H9 (cell line): Measurements from ENCODE around the gene CCDC88C. TPM values are rescaled to one million over a fixed set of nuclear protein-coding genes. Genes with fewer than 3 reads are reported as not detected.

Experiments
- DNase-seq: peaks from one replicate; pipeline ENCODE4 v3.0.0-alpha.2; 2017
- H2AFZ ChIP-seq: one replicate; pipeline ENCODE4 v1.6.1; 2013; ENCODE audit warnings: mild to moderate bottlenecking, low read length, control low read depth, moderate library complexity
- H2AK5ac ChIP-seq: 2 replicates; pipeline ENCODE4 v1.6.1; 2013; ENCODE audit warnings: low read length, control low read depth, mixed read lengths; ENCODE audit not compliant: insufficient read length
- H2BK120ac ChIP-seq: one replicate; pipeline ENCODE4 v1.6.1; 2013; ENCODE audit warnings: low read depth, mild to moderate bottlenecking, low read length, control low read depth, inconsistent platforms; ENCODE audit not compliant: poor library complexity, severe bottlenecking
- H2BK12ac ChIP-seq: 2 replicates; pipeline ENCODE4 v1.6.1; 2013; ENCODE audit warnings: low read length, control low read depth, mixed read lengths, low read depth; ENCODE audit not compliant: insufficient read length
- H2BK15ac ChIP-seq: 2 replicates; pipeline ENCODE4 v1.6.1; 2013; ENCODE audit warnings: low read depth, low read length, control low read depth
- H2BK20ac ChIP-seq: one replicate; pipeline ENCODE4 v1.6.1; 2013; ENCODE audit warnings: low read depth, mild to moderate bottlenecking, low read length, control low read depth, inconsistent platforms; ENCODE audit not compliant: poor library complexity, severe bottlenecking
- H2BK5ac ChIP-seq: 2 replicates; pipeline ENCODE4 v1.6.1; 2013; ENCODE audit warnings: low read length, control low read depth, mixed read lengths; ENCODE audit not compliant: insufficient read length
- H3K14ac ChIP-seq: 2 replicates; pipeline ENCODE4 v1.6.1; 2013; ENCODE audit warnings: low read length, control low read depth; ENCODE audit not compliant: insufficient read depth
- H3K18ac ChIP-seq: 2 replicates; pipeline ENCODE4 v1.6.1; 2013; ENCODE audit warnings: low read depth, mild to moderate bottlenecking, mixed read lengths, low read length, control low read depth; ENCODE audit not compliant: insufficient read length
- H3K23ac ChIP-seq: 2 replicates; pipeline ENCODE4 v1.6.1; 2013; ENCODE audit warnings: low read length, control low read depth, mixed read lengths, low read depth; ENCODE audit not compliant: insufficient read length
- H3K23me2 ChIP-seq: 2 replicates; pipeline ENCODE4 v1.6.1; 2013; ENCODE audit warnings: low read depth, mild to moderate bottlenecking, mixed read lengths, low read length, control low read depth; ENCODE audit not compliant: insufficient read length, poor library complexity, severe bottlenecking
- H3K27ac ChIP-seq: 2 replicates; pipeline ENCODE4 v1.5.1; 2013; ENCODE audit warnings: low read length, control low read depth, mixed read lengths, low read depth; ENCODE audit not compliant: insufficient read length
- H3K27me3 ChIP-seq: 2 replicates; pipeline ENCODE4 v1.6.1; 2013; ENCODE audit warnings: low read length, control low read depth, inconsistent platforms; ENCODE audit not compliant: insufficient read depth
- H3K4ac ChIP-seq: 2 replicates; pipeline ENCODE4 v1.6.1; 2013; ENCODE audit warnings: low read depth, mild to moderate bottlenecking, control low read depth, inconsistent platforms, low read length, moderate library complexity
- H3K4me1 ChIP-seq: 2 replicates; pipeline ENCODE4 v1.6.1; 2013; ENCODE audit warnings: low read length, control low read depth, inconsistent platforms; ENCODE audit not compliant: insufficient read depth
- H3K4me2 ChIP-seq: 2 replicates; pipeline ENCODE4 v1.6.1; 2013; ENCODE audit warnings: low read length, control low read depth, mixed read lengths; ENCODE audit not compliant: insufficient read length, insufficient read depth
- H3K56ac ChIP-seq: 2 replicates; pipeline ENCODE4 v1.6.1; 2013; ENCODE audit warnings: low read depth, mild to moderate bottlenecking, mixed read lengths, low read length, control low read depth; ENCODE audit not compliant: insufficient read length
- H3K79me1 ChIP-seq: 2 replicates; pipeline ENCODE4 v1.6.1; 2013; ENCODE audit warnings: low read depth, mild to moderate bottlenecking, moderate library complexity, low read length, control low read depth, inconsistent platforms; ENCODE audit not compliant: insufficient read depth, poor library complexity, severe bottlenecking
- H3K79me2 ChIP-seq: 2 replicates; pipeline ENCODE4 v1.6.1; 2013; ENCODE audit warnings: low read length, control low read depth, inconsistent platforms; ENCODE audit not compliant: insufficient read depth
- H3K9ac ChIP-seq: 2 replicates; pipeline ENCODE4 v1.6.1; 2013; ENCODE audit warnings: low read length, control low read depth, mixed read lengths; ENCODE audit not compliant: insufficient read length; ENCODE audit errors: extremely low read depth
- H3K9me3 ChIP-seq: one replicate; pipeline ENCODE4 v1.6.1; 2013; ENCODE audit warnings: low read depth, low read length, inconsistent platforms; ENCODE audit not compliant: control insufficient read depth
- H3T11ph ChIP-seq: one replicate; pipeline ENCODE4 v1.6.1; 2013; ENCODE audit warnings: mild to moderate bottlenecking, low read length, control low read depth, inconsistent platforms
- H4K20me1 ChIP-seq: one replicate; pipeline ENCODE4 v1.6.1; 2013; ENCODE audit not compliant: control insufficient read depth, insufficient read length, insufficient read depth
- H4K5ac ChIP-seq: 2 replicates; pipeline ENCODE4 v1.6.1; 2013; ENCODE audit warnings: low read depth, mild to moderate bottlenecking, mixed read lengths, low read length, control low read depth; ENCODE audit not compliant: insufficient read length
- H4K8ac ChIP-seq: replicated peaks from 2 replicates; pipeline ENCODE4 v1.6.1; 2013; ENCODE audit warnings: low read length, control low read depth, mixed read lengths, low read depth; ENCODE audit not compliant: insufficient read length
- H4K91ac ChIP-seq: 2 replicates; pipeline ENCODE4 v1.6.1; 2013; ENCODE audit warnings: low read depth, mild to moderate bottlenecking, moderate library complexity, mixed read lengths, low read length, control low read depth; ENCODE audit not compliant: insufficient read length
- H3K27ac Mint-ChIP-seq, 3 experiments: 2 replicates in 2 of 3; 3 replicates in 1 of 3; pipeline ENCODE4 v1.8.0; 2020 to 2021; ENCODE audit warnings: mixed read lengths in 3 of 3, mild to moderate bottlenecking in 1 of 3, moderate library complexity in 1 of 3
- H3K27me3 Mint-ChIP-seq: 2 replicates; pipeline ENCODE4 v1.8.0; 2021; ENCODE audit warnings: low read depth, mild to moderate bottlenecking, moderate library complexity, mixed read lengths
- H3K36me3 Mint-ChIP-seq, 3 experiments: 2 replicates in 2 of 3; 3 replicates in 1 of 3; pipeline ENCODE4 v1.8.0; 2020 to 2021; ENCODE audit warnings: low read depth in 3 of 3, mixed read lengths in 3 of 3; ENCODE audit not compliant: insufficient read depth in 1 of 3
- H3K4me1 Mint-ChIP-seq, 2 experiments: 2 replicates each; pipeline ENCODE4 v1.8.0; 2020; ENCODE audit warnings: mixed read lengths in 2 of 2
- H3K4me3 Mint-ChIP-seq, 2 experiments: 2 replicates in 1 of 2; 3 replicates in 1 of 2; pipeline ENCODE4 v1.8.0; 2020 to 2021; ENCODE audit warnings: mild to moderate bottlenecking in 2 of 2, mixed read lengths in 2 of 2, moderate library complexity in 1 of 2
- H3K9me3 Mint-ChIP-seq, 2 experiments: 2 replicates in 1 of 2; 3 replicates in 1 of 2; pipeline ENCODE4 v1.8.0; 2020; ENCODE audit warnings: mild to moderate bottlenecking in 2 of 2, mixed read lengths in 2 of 2, moderate library complexity in 1 of 2
- WGBS: extraction: QIAGEN DNeasy Blood & Tissue Kit; methylation state at CpG from one replicate; pipeline ENCODE4 v1.1.7; 2013; ENCODE audit warnings: missing lambda C conversion rate, low lambda C conversion rate, mixed read lengths; ENCODE audit not compliant: insufficient read length; ENCODE audit errors: extremely low coverage; 5-methylcytosine and 5-hydroxymethylcytosine counted together
- total RNA-seq: library from RNA; stranded (reverse); gene quantifications from 2 replicates; pipeline ENCODE4 v1.2.1, GENCODE V29; 2021
- TF ChIP-seq, protein P1 (sequence below): fragments of 200-600 bp; sonication (generic); conservative IDR thresholded peaks from 3 replicates; pipeline ENCODE4 v1.8.0; 2021; ENCODE audit warnings: antibody characterized with exemption, mild to moderate bottlenecking

CCDC88C gene
- total RNA-seq, 1 experiment from 2014 or later = 52.4 TPM

- H2BK5ac ChIP-seq = no peak overlapping the region
- H3K4me1 ChIP-seq = no peaks in the 10 kb centered on the region
- H2BK120ac ChIP-seq = no peak overlapping the region
- no peak overlapping the region for H4K8ac ChIP-seq
- no peak overlapping the region for H3T11ph ChIP-seq
- H3K23me2 ChIP-seq = peaks cover 2% of the 10 kb centered on the region
- Mint-ChIP-seq H3K9me3 (no peaks in the 10 kb centered on the region), H3K4me3 (no peak overlapping the region), H3K27ac (no peak overlapping the region), H3K27me3 (no peaks in the 10 kb centered on the region), H3K36me3 (peaks cover 0 to 29% (median 12%) of the 10 kb centered on the region in 3 experiments; a peak in 6 of 7 replicates), H3K4me1 (peaks cover 10 to 18% of the 10 kb centered on the region in 2 experiments)
- no peak overlapping the region for H2AFZ ChIP-seq
- H4K91ac ChIP-seq = no peak overlapping the region
- no peak overlapping the region for H4K5ac ChIP-seq
- H3K79me2 ChIP-seq = no peaks in the 10 kb centered on the region
- no peak overlapping the region for H3K9ac ChIP-seq
- H2AK5ac ChIP-seq = no peak overlapping the region
- H3K27me3 ChIP-seq = no peaks in the 10 kb centered on the region
- no peak for DNase-seq
- no peak overlapping the region for H2BK15ac ChIP-seq
- H3K79me1 ChIP-seq = no peaks in the 10 kb centered on the region
- H3K18ac ChIP-seq = no peak overlapping the region
- WGBS = no CpG with 5 or more reads among the region's 17 CpGs
- no peak overlapping the region for H2BK12ac ChIP-seq
- TF ChIP-seq, protein P1, sequence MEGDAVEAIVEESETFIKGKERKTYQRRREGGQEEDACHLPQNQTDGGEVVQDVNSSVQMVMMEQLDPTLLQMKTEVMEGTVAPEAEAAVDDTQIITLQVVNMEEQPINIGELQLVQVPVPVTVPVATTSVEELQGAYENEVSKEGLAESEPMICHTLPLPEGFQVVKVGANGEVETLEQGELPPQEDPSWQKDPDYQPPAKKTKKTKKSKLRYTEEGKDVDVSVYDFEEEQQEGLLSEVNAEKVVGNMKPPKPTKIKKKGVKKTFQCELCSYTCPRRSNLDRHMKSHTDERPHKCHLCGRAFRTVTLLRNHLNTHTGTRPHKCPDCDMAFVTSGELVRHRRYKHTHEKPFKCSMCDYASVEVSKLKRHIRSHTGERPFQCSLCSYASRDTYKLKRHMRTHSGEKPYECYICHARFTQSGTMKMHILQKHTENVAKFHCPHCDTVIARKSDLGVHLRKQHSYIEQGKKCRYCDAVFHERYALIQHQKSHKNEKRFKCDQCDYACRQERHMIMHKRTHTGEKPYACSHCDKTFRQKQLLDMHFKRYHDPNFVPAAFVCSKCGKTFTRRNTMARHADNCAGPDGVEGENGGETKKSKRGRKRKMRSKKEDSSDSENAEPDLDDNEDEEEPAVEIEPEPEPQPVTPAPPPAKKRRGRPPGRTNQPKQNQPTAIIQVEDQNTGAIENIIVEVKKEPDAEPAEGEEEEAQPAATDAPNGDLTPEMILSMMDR = no peak
- no peak overlapping the region for H3K23ac ChIP-seq
- no peak overlapping the region for H3K14ac ChIP-seq
- H4K20me1 ChIP-seq = no peaks in the 10 kb centered on the region
- H3K27ac ChIP-seq = no peak overlapping the region
- no peaks in the 10 kb centered on the region for H3K9me3 ChIP-seq
- H3K4ac ChIP-seq = no peak overlapping the region
- H3K56ac ChIP-seq = no peak overlapping the region
- no peak overlapping the region for H3K4me2 ChIP-seq
- no peak overlapping the region for H2BK20ac ChIP-seq
These were observed 84.5 kb downstream of the CCDC88C start for GRCh38 chr14:91332986-91333649.
